Measurements from ENCODE around the gene RAX2. TPM values are rescaled to one million over a fixed set of nuclear protein-coding genes. Genes with fewer than 3 reads are reported as not detected.
A peak's percentile ranks its signal among the peaks of the same experiment; 100 is the strongest.

The RAX2 gene
- total and polyA plus RNA-seq, 2 of the 8 experiments (the other 6 are each of a cell fraction or from before 2014, with no cell fraction given): 0.08 TPM; not detected in 1

GRCh38 chr19:3762501-3763459 lies 9.2 kb downstream of the RAX2 start, which contains the start of gene MRPL54 (continued):
- TF ChIP-seq TAF7 (optimal IDR thresholded peaks at IDR 0.05; ENCODE audit: borderline replicate concordance, low read depth, low read length) (peak; percentile 72), CBX5 (IDR thresholded peaks at IDR 0.05; ENCODE audit: low read depth, low read length) (no peak), SP4 (IDR thresholded peaks at IDR 0.05; ENCODE audit: low read length) (peak; percentile 86; the same call in 1 of the 2 replicates), SRF (IDR thresholded peaks at IDR 0.05; ENCODE audit: low read depth, low read length) (no peak), JUND (IDR thresholded peaks at IDR 0.05; ENCODE audit: low read length) (0 out of 2 replicates have a peak, but pooled peaks have one; percentile 15), EZH2 (IDR thresholded peaks at IDR 0.05; ENCODE audit: low read depth, low read length, severe bottlenecking) (no peak), POLR2A (IDR thresholded peaks at IDR 0.05; ENCODE audit: control extremely low read depth in 1 of 2, low read depth in 2 of 2, low read length in 2 of 2) (peak in 1 of 2 experiments; percentile 90; a peak in 2 of 3 replicates), YY1 (IDR thresholded peaks at IDR 0.05; ENCODE audit: low read depth, low read length) (peak; percentile 89), BACH1 (IDR thresholded peaks at IDR 0.05; ENCODE audit: low read length) (no peak; the same call in 1 of the 2 replicates), PHF8 (conservative IDR thresholded peaks at IDR 0.05; ENCODE audit: low read depth, low read length) (peak; percentile 100), SAP30 (IDR thresholded peaks at IDR 0.05; ENCODE audit: insufficient read depth, insufficient replicate concordance, low read length) (peak; percentile 91), GABPA (IDR thresholded peaks at IDR 0.05; ENCODE audit: borderline replicate concordance, insufficient read depth, low read length) (peak; percentile 64; the same call in 1 of the 2 replicates), HDAC2 (IDR thresholded peaks at IDR 0.05; ENCODE audit: borderline replicate concordance in 1 of 2, low read depth in 2 of 2, low read length in 2 of 2) (peak; percentile 47 to 67; a peak in 1 of 4 replicates), CBX8 (IDR thresholded peaks at IDR 0.05; ENCODE audit: borderline replicate concordance, low read depth, low read length) (no peak), NRF1 (IDR thresholded peaks at IDR 0.05; ENCODE audit: low read depth, low read length) (peak; percentile 99), CREB1 (IDR thresholded peaks at IDR 0.05) (peak; percentile 90), KDM5A (IDR thresholded peaks at IDR 0.05; ENCODE audit: low read length) (0 out of 2 replicates have a peak, but pooled peaks have one; percentile 45), SIX5 (IDR thresholded peaks at IDR 0.05; ENCODE audit: low read depth, low read length) (peak; percentile 76), TEAD4 (IDR thresholded peaks at IDR 0.05; ENCODE audit: low read depth, low read length) (no peak), TAF1 (IDR thresholded peaks at IDR 0.05; ENCODE audit: low read depth, low read length) (peak; percentile 89), RXRA (IDR thresholded peaks at IDR 0.05; ENCODE audit: insufficient read depth, low read depth, low read length) (0 out of 2 replicates have a peak, but pooled peaks have one; percentile 42), POLR2AphosphoS5 (IDR thresholded peaks at IDR 0.05; ENCODE audit: low read depth, low read length) (peak; percentile 82), ASH2L (IDR thresholded peaks at IDR 0.05; ENCODE audit: low read length) (peak; percentile 62)
- TF ChIP-seq, protein P1, sequence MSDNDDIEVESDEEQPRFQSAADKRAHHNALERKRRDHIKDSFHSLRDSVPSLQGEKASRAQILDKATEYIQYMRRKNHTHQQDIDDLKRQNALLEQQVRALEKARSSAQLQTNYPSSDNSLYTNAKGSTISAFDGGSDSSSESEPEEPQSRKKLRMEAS (IDR thresholded peaks at IDR 0.05): peak; percentile 72
